ENCODE data around the gene MUC5B.

MUC5B gene

DNA sequence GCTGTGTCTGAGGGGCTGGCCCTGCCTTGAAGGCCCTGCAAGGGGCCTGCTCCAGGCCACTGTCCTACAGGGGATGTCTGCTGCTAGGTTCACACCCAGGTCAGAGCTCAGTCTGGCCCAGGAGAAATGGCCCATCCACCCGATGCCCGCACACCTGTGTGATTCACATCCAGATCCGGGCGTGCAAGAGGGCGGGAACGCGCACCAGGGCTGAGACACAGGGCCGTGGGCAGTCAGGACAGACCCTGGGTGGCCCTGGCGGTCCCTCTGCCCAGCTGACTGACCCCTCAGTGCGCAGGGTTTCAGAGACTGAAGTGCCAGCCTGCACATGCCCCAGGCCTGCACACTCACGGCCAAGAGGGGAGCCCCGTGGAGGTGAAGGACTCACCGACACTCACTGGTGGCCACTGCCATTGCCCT is 79.2 kb downstream of the MUC5B start:
- TF ChIP-seq CTCF (IDR thresholded peaks at IDR 0.05; ENCODE audit: insufficient read depth, low read length) (no peak), POLR2AphosphoS5 (IDR thresholded peaks at IDR 0.05; ENCODE audit: low read depth) (no peak), REST (IDR thresholded peaks at IDR 0.05; ENCODE audit: insufficient replicate concordance, low read depth) (no peak), GABPA (IDR thresholded peaks at IDR 0.05; ENCODE audit: low read depth) (no peak), SPI1 (IDR thresholded peaks at IDR 0.05; ENCODE audit: borderline replicate concordance, low read depth) (no peak)
- DNase-seq (ENCODE audit: low read depth in 1 of 2, low spot score in 1 of 2), result no peak
- Histone ChIP-seq H3K4me3 (replicated peaks; ENCODE audit: insufficient read depth, low read length) (no peak overlapping the region), H3K27ac (replicated peaks) (no peak overlapping the region), H3K27me3 (ENCODE audit: insufficient read depth, poor library complexity, severe bottlenecking) (no peaks in the 10 kb centered on the region)

- no peak overlapping the region for H3K27ac ChIP-seq (replicated peaks)
- DNase-seq (ENCODE audit: low read depth in 1 of 2, low spot score in 1 of 2), result no peak
- no peak overlapping the region for H3K4me3 ChIP-seq (replicated peaks; ENCODE audit: insufficient read depth, low read length)
- TF ChIP-seq POLR2AphosphoS5 (IDR thresholded peaks at IDR 0.05; ENCODE audit: low read depth) (no peak), REST (IDR thresholded peaks at IDR 0.05; ENCODE audit: insufficient replicate concordance, low read depth) (no peak), GABPA (IDR thresholded peaks at IDR 0.05; ENCODE audit: low read depth) (no peak), SPI1 (IDR thresholded peaks at IDR 0.05; ENCODE audit: borderline replicate concordance, low read depth) (no peak), CTCF (IDR thresholded peaks at IDR 0.05; ENCODE audit: insufficient read depth, low read length) (no peak)
- H3K27me3 ChIP-seq (ENCODE audit: insufficient read depth, poor library complexity, severe bottlenecking), result no peaks in the 10 kb centered on the region
Observed at GRCh38 chr11:1302461-1303125, 79.7 kb downstream of the MUC5B start.

- no peak overlapping the region for H3K4me3 ChIP-seq (replicated peaks; ENCODE audit: insufficient read depth, low read length)
- TF ChIP-seq SPI1 (IDR thresholded peaks at IDR 0.05; ENCODE audit: borderline replicate concordance, low read depth), result no peak
- peak; percentile 25 for TF ChIP-seq CTCF (IDR thresholded peaks at IDR 0.05; ENCODE audit: insufficient read depth, low read length)
- no peak for TF ChIP-seq POLR2AphosphoS5 (IDR thresholded peaks at IDR 0.05; ENCODE audit: low read depth)
- DNase-seq (ENCODE audit: low read depth in 1 of 2, low spot score in 1 of 2), result peak; percentile 22 to 37
- H3K27me3 ChIP-seq (ENCODE audit: insufficient read depth, poor library complexity, severe bottlenecking), result no peaks in the 10 kb centered on the region
- H3K27ac ChIP-seq (replicated peaks), result no peak overlapping the region
Observed at GRCh38 chr11:1303126-1303821, 80.4 kb downstream of the MUC5B start.
